Esophagus mucosa (tissue), 1 donor: Measurements from ENCODE around the gene BNIP3. TPM values are rescaled to one million over a fixed set of nuclear protein-coding genes. Genes with fewer than 3 reads are reported as not detected.
"Not testable (repeated sequence)": the region's sequence is repeated elsewhere in the genome, so short reads cannot be mapped to it uniquely, and the experiment has no call there.

ENCODE experiments used
- ATAC-seq: fragments of 200-7000 bp; cut with Tn5 transposase; one replicate; pipeline ENCODE4 v1.9.1; 2020
- total RNA-seq: library from RNA; stranded (reverse); gene quantifications from one replicate; pipeline ENCODE4 v1.2.4, GENCODE V29; 2023
- donor health status: DM: yes; HTN: yes; CAD: no.

The BNIP3 gene
- total RNA-seq, 1 donor from 2014 or later, result 30.0 TPM

DNA sequence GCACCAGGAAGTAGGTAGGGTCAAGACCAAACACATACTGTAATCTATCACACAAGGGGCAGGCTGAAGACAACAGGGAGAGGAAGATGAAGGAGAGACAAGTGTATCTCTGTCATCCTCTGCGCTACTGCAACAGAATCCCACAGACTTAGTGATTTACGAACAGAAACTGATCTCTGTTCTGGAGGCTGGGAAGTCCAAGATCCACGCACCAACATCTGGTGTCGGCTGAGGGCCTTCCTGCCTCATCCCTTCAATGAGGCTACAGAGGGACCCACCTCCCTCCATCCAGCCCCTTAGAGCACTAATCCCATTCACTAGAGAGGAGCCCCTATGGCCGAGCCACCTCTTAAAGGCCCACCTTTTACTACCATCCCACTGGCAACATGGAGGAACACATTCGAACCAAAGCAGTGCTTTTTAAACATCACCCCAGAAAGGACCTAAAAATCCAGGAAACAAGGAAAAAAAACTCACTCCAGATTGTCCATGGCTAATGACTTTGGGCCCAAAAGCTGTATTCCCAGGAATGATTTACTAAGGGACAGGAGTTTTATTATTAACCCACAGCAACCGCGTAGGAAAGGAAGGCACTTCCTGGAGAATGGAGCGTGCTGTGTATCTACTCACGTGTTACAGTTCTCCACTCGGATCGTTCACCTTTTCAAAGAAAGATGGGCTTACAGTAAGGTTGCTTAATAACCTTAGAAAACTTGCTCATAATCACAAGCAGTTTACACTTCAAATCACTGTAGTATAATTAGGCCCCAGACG is 4.2 kb downstream of the BNIP3 start:
- no peak for ATAC-seq

DNA sequence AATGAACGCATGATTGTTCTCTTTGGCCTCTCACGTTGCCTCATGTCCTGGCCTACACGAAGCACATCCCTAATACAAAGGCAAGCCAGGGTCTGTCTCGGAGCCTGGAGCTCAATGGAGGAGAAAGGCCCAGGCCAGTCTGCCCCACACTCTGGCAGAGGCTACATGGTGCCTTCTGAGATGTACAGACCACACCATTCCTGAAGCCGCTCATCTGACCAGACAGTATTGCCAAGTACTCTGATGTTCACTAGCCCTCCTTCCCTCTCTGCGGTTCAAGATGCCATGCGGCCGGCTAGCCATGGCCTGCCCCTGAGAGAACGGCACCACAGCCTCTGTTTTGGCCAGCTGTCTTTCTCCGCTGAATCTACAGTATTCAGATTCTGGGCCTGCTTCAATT is 5.9 kb downstream of the BNIP3 start:
- no peak for ATAC-seq

DNA sequence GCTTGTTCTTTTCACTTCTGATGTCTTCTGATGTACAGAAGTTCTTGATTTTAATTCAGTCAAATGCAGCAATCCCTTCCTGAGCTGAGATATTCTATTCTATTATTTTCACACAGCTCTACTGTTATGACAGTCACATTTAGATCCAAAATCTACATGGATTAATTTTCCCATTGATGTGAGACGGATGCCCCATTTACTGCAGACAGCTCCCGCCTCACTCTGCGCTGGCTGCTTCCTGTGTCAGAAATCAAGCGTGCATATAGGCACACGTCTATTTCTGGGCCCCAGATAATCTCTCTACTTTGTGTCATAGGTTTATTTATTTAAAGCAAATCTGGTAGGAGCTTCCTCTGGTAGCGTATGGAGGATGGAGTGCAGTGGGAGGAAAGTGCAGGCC is 6.7 kb downstream of the BNIP3 start:
- ATAC-seq, result no peak

DNA sequence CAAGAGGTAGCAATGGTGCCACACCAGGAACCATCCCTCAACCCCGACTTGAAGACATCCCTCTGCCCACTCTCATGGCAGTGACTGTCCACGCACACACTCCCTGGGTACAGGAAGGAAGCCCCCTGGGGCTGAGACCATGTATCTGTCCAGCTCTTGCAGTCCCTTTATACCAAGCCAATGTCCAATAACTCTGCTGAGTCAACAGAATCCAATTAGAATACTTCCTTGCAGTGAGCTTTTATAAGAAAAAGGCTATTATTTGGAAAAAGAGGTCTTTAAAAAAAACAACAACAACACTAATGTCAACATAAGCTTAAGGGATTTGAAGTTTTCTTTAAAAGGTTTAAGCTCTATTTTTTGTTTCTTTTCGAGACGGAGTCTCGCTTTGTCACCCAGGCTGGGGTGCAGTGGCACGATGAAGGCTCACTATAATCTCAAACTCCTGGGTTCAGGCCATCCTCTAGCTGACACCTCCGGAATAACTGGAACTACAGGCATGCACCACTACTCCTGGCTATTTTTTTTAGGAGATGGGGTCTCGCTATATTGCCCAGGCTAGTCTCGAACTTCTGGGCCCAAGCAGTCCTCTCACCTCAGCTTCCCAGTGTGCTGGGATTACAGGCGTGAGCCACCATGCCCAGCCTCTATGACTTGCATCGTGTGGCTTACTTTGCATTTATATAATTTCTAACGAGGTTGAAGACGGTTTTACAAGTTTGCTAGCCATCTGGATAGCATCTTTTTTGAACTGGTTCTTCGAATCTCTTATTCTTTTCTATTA is 7.5 kb downstream of the BNIP3 start:
- ATAC-seq, result no peak

DNA sequence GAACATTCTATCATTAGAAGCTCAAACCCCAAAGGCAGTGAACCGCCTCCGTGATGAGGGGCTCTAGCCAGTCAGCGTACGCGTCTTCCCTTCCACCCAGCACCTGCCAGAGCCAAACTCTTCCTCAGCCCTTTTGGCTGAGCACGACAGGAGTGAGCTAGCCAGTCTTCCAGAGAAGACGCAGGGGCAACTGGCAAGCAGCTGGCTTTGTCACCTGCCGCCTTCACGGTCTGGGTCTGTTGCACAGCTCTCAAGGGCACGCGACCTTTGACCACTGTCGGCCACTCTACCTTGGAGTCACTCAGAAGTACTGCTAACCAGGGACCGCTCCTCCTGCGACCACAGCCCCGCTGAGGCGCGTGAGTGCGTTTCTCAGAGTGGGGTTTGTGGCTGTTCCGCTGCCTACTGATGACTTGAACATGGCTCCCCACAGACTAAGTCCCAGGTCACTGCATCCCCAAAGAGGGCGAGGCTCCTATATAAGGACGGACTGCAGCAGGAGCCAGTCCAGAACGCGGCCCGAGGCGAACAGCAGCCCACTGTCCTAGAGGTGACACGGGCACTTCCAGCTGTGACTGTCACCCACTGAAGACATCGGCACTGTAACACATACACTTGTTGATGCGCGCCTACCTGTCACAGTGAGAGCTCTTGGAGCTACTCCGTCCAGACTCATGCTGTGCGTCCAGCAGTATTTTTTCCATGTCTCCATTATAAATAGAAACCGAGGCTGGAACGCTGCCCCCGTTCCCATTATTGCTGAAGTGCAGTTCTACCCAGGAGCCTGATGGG is 8.4 kb downstream of the BNIP3 start:
- ATAC-seq, result no peak

DNA sequence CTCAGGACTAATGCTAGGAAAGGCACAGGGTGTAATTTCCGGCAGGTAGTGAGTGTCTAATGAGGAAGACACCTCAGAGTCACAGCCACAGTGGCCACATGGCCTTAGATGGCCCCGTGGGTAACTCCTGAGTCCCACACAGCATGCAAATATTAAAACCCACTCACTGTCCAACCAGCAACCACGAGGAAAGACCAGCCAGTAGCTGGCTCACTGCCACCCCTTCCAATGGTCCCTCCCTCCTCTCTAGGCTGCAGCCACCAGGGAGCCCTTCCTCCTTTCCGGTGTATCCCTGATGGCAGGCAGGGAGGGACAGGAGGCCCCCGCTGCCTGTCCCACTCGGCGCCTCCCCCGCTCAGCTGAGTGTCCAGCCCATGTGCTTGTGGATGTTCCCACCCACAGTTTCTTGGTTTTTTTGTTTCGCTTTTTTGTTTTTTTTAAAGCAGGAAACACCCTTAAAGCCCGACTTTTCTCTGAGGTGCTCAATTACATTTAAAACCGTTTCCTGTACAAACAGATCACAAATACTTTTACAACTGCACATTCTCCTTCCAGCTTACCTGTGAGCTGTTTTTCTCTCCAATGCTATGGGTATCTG is 9.2 kb downstream of the BNIP3 start:
- ATAC-seq, result peak; percentile 30

DNA sequence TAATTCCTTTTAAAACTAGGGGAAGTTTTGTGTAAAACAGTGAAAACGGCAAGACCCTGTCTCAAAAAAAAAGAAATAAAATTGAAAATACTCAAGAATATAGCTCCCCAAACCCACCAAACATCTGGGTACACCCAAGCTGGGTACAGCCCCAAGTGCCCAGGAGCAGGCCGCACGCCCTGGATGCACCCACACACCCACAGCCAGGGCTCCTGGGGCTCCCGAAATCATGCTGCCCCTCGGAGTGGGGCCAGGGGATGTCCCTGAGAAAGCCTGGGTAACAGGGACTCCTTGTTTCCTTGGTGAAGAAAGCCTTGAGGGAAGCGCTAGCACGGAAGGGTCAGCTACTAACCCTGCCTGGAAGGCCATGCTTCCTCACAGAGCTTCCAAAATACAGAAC is 10.1 kb downstream of the BNIP3 start:
- no peak for ATAC-seq

DNA sequence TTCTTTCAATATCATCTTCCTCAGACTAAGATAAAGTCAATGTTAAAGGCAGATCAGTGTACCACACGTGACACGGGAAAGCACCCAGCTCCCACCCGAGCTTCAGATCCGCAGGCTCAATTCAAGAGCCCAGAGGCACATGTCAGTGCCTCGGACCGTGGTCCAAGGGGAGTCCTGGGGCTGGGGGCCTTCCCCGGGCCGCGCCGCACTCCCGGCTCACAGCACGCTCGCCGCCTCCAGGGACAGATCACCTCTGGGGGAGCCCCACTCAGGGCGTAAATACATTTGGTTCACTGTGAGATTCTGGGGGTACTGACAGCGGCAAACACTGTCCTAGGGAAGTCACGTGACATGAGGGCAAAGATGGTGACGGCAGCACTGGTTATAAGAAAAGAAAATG is 10.8 kb downstream of the BNIP3 start:
- ATAC-seq, result no peak

DNA sequence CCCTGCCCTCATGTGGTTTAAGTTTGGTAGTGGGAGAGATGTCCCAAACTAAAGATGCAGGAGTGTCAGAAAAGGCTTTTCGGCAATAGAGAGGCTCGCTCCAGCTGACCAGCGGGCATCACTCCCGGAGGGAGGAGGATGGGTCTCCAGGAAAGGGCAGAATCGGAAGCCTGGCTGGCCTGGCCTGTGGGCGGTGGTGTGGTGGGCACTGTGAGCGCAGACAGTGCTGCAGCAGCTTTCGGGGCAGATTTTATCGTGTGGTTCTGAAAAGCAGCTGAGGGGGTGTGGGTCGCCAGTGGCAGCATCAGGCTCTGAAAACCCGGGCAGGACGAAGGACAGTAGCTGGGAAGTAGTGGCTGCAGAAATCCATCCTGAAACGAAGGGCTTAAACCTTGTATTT is 12.8 kb downstream of the BNIP3 start:
- ATAC-seq, result no peak

DNA sequence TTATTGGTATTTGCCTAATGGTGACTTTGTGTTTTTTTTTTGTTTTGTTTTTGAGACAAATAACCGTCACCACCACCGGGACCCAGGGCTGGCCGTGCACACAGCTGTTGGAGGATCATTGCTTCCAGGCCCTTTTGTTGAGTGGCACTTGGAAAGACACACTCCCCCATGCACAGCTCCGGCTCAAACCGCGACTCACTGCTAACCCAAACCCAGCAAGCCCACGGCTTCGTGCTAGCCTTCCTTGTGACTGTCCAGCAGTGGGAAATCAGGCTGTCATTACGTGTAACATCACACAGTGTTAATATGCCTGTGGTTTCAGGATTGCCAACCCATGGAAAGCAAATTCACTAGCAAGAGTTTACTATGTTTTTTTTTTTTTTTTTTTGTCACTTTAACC is 17.4 kb downstream of the BNIP3 start:
- no peak for ATAC-seq

DNA sequence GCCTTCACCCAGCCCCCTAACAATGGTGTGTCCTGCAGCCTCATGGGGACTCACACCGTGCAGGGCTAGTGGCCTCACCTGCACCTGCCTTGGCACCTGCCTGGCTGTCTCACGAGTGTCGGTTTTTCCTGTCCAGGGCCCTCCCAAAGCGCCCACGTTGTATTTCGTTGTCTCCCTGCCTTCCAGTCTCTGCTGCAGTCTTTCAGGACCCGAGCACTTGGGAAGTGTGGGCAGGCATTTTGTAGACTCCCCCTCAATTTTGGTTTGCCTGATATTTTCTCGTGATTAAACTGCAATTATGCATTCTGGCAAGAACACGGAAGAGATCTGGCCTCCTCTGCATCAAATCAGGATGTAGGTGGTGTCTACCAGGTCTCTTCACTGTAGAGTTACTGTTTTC is 17.9 kb downstream of the BNIP3 start:
- no peak for ATAC-seq

DNA sequence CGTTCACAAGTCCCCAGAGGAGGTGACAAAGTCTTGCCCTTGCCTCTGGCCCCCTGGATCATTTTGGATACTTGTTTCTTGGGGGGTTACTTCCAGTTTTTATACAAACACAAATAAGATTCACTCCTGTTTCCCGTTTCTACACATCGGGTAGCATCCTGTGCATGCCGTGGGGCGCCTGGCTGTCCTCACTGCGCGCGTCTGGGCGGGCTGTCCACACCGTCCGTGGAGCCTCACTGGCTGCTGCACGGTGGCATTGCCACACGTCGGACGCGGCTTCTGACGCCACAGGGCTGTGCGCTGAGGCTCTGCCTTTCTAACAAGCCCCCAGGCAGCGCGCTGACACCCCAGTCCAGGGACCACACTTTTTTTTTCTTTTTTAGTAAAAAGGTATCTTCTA is 18.4 kb downstream of the BNIP3 start:
- ATAC-seq, result no peak

DNA sequence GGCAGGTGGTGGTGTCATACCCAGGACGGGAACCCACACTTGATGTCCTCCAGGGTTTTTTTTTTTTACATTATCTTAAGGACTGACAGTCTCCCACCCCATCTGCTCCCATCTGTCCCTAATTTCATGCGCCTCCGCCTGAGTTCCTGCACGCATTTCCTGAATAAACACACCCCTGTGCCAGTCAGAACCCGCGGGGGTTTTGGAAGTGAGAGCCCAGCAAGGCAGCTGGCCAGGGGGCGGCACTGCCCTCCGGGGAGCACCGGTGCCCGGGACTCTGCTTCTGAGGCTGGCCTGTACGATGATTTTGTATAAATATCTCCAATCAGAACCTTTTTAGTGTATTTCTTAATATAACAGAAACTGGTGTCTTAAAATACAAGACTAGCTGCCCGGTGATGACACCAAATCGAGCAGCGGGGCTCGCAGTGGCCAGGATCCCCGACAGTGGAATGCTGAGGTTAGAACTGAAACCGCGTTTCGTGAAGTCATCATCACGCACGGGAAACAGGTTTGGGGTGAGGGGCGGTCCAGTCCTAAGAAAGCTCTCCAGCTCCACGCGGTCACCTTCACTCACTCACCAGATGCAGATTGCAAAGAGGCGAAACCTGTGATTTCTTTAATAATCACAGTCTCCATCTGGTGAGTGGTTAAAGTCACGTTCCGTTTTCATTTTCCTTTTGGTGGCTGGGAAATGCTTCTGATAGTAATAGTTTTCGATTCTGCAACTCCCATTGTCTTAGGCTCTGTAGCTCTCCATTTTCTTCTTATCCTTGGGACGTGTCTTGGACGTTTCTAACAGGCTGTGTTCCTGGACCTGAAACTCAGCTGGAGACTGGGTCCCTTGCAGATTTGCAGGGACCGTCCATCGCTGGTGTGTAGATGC is 19.7 kb downstream of the BNIP3 start:
- ATAC-seq, result no peak

DNA sequence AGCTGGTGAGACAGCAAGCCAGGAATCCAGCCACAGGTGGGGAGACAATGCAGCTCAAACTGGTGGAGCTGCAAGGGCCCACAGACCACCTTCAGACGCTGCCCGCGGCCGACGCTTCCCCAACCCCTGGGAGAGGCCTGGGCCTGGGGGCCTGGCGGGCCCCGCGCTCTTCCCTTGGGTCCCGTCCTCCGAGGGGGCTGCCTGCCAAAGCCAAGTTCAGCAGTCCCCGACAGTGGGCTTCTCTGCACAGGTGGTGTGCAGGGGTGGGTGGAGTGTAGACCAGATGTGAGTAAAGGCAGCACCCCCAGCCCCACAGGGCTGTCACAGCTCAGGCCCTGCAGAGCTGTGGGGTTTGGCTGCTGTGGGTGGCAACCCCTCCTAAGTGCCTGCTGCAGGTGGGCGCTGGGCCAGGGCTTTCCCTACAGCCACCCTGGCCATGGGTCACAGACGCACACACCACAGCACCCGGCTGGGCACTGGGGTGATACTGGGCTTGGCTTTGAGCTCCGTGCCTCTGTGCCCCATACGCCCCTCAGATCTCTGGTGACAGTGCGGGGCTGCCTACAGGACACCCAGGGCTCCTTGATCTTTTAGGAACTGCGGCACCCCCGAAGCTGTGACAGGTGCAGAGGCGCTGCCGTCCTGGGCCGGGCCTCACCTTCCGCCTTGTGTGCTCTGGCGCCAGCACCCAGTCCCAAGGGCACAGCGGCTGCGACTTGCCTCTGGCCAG is 20.5 kb downstream of the BNIP3 start:
- peak; percentile 24 for ATAC-seq

DNA sequence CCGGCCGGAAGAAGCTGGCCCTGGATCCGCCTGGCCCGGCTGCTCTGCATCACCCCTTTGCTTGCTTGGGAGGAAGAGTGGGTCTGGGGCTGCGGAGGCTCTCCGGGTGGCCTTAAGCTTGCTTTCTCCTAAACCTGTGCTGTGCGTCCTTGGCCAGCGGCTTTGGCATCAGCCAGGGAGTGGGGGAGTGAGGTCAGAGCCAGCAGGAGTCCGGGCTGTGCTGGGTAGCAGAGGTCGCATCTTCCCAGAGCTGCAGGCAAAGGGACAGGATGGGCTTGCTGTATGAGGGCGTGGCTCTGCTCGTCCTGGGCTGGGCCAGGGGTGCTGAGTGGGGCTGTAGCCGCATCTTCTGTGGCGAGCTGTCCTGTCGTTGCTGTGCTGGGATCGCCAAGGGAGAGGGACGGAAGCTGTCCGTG is 21.1 kb downstream of the BNIP3 start:
- ATAC-seq, result peak; percentile 45

DNA sequence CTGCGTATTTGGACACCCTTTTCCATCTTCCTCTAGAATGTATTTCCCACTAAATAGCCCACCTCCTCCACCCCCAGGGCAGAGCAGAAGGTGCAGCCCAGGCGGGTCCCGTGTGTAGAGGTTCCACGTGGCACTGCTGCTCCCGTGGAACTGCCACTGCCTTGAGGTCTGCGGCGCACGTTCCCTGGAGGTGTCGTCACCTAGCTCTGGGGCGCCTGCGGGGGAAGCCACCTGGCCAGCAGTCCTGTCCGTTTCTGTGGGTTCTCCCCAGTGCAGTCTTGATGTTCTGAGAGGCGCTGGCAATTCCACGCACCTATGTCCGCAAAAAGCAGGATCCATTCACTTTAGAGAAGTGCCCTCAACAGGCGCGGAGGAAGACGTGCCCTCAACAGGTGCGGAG is 21.9 kb downstream of the BNIP3 start:
- no peak for ATAC-seq

DNA sequence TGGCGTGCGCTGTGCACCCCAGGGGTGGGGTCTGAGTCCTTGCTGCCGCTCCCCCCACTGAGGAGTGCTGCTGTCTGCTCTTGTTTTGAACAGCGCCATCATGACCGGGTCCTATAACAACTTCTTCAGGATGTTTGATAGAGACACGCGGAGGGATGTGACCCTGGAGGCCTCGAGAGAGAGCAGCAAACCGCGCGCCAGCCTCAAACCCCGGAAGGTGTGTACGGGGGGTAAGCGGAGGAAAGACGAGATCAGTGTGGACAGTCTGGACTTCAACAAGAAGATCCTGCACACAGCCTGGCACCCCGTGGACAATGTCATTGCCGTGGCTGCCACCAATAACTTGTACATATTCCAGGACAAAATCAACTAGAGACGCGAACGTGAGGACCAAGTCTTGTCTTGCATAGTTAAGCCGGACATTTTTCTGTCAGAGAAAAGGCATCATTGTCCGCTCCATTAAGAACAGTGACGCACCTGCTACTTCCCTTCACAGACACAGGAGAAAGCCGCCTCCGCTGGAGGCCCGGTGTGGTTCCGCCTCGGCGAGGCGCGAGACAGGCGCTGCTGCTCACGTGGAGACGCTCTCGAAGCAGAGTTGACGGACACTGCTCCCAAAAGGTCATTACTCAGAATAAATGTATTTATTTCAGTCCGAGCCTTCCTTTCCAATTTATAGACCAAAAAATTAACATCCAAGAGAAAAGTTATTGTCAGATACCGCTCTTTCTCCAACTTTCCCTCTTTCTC is 26.0 kb downstream of the BNIP3 start:
- ATAC-seq, result no peak

DNA sequence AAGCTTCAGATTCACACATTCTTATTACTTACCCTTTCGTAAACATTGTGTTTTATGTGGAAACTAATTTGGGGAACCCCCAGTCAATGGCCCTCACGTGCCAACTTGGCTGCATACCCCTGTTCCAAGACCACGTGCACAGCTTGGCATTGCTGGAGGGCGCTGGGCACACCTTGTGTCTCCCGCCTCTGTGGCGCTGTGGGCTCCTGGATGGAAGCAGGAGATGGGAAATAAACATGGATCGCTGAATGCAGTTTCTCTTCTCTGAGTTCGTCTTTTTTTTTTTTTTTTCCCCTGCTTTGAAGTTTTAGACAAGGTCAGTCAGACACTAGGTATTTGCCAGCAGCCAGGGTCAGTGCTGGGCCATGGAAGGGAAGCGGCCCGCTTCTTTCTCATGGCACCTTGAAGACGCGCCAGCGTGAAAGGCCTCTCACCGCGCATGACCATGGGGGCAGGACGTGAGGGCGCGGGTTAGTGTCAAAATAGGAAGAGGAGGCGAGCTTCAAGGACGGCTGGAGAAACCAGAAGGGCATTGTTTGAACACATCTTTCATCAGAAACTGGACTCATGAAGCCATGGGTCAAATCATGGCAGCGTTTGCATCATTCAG is 27.3 kb downstream of the BNIP3 start:
- no peak for ATAC-seq

DNA sequence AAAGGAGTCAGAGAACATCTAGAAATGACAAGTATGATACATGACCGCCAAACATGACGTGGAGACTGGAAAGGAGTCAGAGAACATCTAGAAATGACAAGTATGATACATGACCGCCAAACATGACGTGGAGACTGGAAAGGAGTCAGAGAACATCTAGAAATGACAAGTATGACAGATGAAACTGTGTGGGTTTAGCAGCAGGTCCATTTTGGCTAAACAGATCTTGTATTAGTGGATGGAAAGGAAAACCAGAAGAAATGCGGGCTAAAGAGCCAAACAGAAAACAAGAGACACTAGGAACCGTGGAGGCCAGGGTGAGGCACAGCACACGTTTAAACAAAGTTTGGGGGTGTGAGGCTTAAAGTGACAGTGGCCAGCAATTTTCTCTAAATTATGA is 31.8 kb downstream of the BNIP3 start:
- ATAC-seq, result not testable (repeated sequence)
